Hepatic stellate cell (primary cell): ENCODE results near the gene COQ9.
"Not testable (repeated sequence)": the region's sequence is repeated elsewhere in the genome, so short reads cannot be mapped to it uniquely, and the experiment has no call there.

Source experiments
- DNase-seq: peaks from one replicate; pipeline ENCODE4 v3.0.0; 2011; ENCODE audit warnings: low spot score

The COQ9 gene

GRCh38 chr16:57485916-57486857 is 38.9 kb downstream of the COQ9 start, which contains the start of gene DOK4:
TSS of gene DOK4 (minus strand) at chr16:57486493. CDS start at chr16:57479507, 6,986 bp downstream.
- peak; percentile 98 for DNase-seq

- DNase-seq = no peak
Observed at GRCh38 chr16:57486858-57487834, 39.9 kb downstream of the COQ9 start.

GRCh38 chr16:57489229-57489628 is 42.0 kb downstream of the COQ9 start:
- no peak for DNase-seq

- DNase-seq = no peak
Observed at GRCh38 chr16:57493767-57494166, 46.5 kb downstream of the COQ9 start.

DNA sequence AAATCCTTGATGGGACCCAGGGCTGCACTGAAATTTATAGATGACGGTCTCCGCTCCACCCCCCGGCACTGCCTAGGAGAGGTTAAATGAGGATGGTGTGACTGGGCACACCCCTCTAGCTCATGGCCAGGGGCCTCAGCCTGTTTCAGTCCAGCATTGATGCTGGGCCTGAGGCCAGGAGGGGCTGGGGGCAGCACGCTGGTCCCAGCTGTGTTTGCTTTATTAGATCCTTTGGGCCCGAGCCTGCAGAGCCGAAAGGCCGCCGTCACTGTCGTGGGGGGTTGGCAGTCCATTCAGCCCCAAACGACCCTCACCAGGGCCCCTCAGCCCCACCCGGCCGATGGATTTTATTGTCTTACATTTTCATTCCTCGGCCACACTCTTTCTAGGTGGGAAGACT is 49.8 kb downstream of the COQ9 start:
- no peak for DNase-seq

DNA sequence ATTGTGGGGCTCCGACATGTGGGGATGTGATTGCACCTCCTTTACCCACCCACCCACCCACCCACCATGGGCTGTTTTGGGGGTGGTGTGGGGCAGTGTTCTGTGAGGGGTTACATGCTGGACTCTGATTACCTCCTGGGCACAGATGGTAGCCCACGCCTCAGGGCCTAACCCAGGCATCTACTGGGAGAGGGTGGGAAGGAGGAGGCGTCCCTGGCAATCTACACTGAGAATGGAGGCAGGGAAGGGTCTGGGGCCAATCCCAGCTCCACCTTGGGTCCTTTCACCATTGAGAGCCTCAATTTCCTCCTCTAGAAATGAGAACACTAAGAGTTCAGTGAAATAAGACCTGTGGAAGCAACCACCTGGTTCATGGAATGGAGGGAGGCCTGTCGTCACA is 50.8 kb downstream of the COQ9 start:
- DNase-seq = no peak

DNA sequence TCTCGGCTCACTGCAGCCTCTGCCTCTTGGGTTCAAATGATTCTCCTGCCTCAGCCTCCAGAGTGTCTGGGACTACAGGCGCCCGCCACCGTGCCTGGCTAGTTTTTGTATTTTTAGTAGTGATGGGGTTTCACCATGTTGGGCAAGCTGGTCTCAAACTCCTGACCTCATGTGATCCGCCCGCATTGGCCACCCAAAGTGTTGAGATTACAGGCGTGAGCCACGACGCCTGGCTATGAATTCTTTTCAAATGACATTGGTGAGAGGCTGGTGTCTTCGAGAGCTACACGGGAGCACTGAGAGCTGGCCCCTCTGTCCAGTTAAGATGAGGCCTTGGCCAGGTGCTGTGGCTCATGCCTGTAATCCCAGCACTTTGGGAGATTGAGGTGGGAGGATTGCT is 52.7 kb downstream of the COQ9 start:
- not testable (repeated sequence) for DNase-seq

DNA sequence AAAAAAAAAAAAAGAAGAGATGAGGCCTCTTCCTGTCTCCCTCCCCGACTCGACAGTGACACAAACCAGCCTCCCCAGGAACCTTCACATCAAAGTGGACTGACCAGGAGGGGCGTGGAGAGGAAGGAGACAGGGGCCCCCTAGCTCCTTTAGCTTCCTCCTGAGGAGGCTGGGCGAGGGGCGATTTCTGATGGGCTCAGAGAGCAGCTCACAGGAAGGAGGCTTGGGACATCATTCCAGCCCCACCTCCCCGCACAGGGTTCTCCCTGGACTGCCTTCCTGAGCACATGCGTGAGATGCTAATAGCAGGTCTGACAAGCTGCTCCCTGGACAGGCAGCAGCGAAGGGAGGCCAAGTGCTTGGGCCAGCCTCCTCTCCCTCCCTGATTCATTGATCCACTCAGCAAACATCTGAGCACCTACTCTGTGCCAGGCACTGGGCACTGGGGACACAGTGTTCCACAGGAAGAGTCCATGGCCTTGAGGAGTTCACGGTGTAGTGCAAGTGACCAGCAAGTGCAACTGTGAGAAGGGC is 53.4 kb downstream of the COQ9 start:
- DNase-seq = no peak

DNA sequence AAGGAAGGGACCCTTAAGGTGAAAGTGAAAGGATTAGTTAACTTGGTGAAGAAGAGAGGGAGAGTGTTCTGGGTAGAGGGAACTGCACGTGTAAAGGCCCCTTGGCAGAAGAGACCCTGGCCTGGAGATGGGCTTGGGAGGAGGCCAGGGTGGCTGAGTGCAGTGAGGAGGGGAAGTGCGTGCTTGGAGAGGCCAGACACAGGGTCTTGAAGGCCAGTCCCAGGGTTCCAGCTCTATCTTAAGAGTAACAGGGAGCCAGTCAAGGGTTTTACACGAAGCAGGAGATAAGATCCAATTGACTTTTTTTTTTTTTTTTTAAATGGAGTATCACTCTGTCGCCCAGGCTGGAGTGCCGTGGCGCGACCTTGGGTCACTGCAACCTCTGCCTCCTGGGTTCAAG is 54.2 kb downstream of the COQ9 start:
- no peak for DNase-seq

- no peak for DNase-seq
Observed at GRCh38 chr16:57502048-57502775, 54.9 kb downstream of the COQ9 start.

- DNase-seq = no peak
Observed at GRCh38 chr16:57503366-57503765, 56.1 kb downstream of the COQ9 start.

- no peak for DNase-seq
Observed at GRCh38 chr16:57504001-57504400, 56.7 kb downstream of the COQ9 start.

GRCh38 chr16:57504491-57504890 is 57.2 kb downstream of the COQ9 start:
- no peak for DNase-seq

GRCh38 chr16:57505169-57505568 is 57.9 kb downstream of the COQ9 start:
- DNase-seq = no peak

DNA sequence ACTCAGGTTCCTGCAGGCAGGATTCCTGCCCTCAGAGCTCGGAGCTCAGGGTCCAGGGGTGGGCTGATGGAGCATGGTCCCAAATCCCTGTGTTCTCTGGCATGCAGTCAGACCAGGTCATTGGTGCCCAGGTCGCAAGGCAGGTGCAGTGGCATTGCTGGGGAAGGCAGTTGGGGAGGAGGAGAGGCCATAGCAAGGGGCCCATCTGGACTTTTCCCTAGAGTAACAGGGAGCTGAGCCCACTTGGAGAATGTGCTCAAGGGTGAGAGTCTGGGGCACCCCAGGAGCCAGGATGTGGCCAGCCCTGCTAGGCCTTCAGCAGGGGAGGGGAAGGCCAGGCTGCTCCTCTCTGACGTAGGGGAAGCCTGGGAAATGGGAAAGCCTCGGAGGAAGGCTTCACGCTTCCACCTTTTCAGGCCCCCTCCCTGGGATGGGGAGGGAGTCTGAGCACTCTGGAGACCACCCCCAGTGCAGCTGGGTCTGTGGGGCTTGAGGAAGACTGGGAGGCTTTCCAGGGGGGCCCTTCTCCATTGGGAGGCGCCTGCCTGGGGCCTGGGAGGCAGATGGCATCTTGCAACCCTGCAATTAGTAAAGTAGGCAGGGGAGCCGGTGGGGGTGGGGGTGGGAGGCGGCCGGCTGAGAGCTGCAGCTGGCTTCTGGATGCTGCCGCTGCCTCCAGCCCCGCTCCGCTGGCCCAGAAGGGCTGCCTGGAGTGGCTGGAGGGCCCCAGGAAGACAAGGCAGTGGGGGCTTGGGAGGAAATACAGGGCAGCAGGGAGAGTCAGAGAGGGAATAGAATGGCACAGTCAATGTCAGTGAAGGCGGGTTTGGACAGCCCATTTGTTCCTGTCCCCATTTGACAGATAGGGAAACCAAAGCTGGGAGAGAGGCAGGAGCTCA is 60.1 kb downstream of the COQ9 start:
- DNase-seq = no peak

DNA sequence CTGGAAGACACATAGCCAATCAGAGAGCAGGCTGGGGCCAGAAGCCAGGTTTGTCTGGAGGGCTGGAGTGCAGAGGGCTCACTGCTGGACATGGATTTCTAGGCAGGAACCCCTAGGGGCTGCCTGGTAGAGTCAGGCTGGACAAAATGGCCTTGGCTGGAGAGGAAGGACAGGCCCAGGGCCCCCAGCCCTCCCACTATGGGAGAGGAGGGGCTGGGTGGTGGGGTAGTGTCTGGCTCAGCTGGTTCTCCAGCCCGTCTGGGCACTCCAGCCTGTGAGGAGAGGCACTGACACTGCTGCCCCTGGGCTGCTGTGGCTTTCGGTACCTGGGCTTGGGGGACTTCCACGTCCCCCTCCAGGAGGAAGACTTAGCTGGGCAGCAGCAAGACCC is 60.8 kb downstream of the COQ9 start:
- DNase-seq = no peak

GRCh38 chr16:57509231-57509923 is 62.1 kb downstream of the COQ9 start:
- DNase-seq = no peak

GRCh38 chr16:57510016-57510871 is 63.0 kb downstream of the COQ9 start:
- no peak for DNase-seq
